A549 treated with AZD2906 at 1 μM for 4 hours (cell line): ENCODE measurements around the gene DIAPH1. TPM values are rescaled to one million over a fixed set of nuclear protein-coding genes. Genes with fewer than 3 reads are reported as not detected.

Source experiments
- total RNA-seq: library from RNA; stranded (reverse); fragments of 200-300 nt; extraction: Qiagen RNA extraction; gene quantifications from 5 replicates; pipeline ENCODE4 v1.2.3, GENCODE V29; 2022

Gene DIAPH1
- 87.8 to 96.8 TPM (median 93.1 TPM) in 5 replicates for total RNA-seq

DNA sequence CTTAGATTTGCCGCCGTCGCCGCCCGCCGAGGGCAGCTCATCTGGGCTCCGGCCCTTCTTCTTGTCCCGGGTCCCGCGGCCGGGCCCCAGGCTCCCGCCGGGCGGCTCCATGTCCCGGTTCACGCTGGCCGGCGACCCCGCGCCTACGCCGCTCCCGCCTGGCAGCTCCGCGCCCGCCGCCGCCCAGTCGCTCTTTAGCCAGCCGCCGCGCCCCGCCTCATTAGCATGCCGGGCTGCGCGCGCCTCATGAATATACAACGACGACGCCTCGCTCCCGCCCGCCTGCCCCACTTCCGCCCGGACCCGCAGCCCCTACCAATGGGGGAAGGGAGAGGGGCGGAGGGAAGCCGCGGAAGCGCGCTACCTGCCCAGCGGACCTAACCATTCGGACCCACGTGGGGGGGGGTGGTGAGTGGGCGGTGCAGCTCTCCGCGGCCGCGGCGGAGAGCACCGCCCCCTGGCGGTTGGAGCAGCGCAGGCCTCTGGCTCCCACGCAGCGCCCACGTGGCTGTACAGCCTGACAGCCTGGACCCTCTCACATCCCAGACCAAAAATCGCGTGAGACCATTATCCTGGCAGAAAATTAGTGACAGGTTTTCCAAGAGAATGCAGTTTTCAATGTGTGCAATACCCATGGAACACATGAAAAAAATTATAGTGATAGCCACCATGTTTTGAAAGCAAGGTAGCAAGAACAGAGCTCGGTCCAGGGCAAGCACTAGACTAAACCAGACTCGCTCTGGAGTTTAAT, at the start of gene DIAPH1:
TSS of gene DIAPH1 (minus strand) at position 197 of the 751 bp plus-strand sequence. CDS start at position 111, 86 bp downstream.

DNA sequence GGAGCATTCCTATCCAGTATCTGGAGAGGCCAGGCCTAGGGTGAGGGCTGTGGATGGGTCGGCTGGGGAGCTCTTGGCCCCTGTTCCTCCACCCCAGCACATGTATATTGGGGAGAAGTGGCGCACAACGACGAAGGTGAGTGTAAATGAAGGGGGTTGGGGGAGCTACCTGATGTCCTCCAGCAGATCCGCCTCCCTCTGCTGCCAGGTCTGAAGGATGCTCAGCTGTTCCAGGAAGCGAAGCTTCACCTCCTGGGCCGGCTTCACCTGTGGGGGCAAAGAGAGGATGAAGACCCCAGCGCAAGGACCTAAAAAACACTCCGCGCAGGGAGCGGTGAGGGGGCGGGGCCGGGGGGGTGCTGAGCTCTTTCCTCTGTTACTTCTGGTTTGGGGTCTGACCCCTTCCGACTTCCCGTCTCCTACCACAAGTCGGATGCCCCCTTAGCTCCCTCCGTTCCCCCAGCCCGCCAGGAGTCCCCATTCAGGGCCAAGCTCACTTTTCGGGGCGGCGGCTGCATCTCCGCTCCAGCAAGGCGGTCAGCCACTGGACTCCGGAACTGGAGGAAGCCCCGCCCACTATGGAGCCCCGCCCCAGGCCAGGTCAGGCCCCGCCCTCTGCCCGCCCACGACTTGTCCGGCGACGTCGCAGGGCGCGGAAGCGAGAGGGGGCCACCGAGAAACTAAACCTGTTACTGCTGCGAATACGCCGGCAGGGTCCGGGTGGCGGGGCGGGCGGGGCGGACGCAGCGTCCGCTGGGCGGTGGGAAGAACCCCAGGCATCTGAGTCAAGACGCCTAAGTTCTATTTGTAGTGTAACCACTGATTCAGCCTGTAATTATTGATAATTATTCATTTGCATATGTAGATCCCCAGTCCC, 32.3 kb upstream of the DIAPH1 start, which contains the start of gene FCHSD1:
TSS of gene FCHSD1 (minus strand) at position 568 of the 877 bp plus-strand sequence. CDS start at position 518, 50 bp downstream.

GRCh38 chr5:141636413-141637122, 17.8 kb upstream of the DIAPH1 start, which contains the start of the genes HDAC3 and RELL2:
HDAC3 (minus strand) TSS chr5:141636849; CDS start chr5:141636790, 59 bp downstream.
RELL2 (plus strand) TSS chr5:141636997; CDS start chr5:141638226, 1,229 bp downstream.

DNA sequence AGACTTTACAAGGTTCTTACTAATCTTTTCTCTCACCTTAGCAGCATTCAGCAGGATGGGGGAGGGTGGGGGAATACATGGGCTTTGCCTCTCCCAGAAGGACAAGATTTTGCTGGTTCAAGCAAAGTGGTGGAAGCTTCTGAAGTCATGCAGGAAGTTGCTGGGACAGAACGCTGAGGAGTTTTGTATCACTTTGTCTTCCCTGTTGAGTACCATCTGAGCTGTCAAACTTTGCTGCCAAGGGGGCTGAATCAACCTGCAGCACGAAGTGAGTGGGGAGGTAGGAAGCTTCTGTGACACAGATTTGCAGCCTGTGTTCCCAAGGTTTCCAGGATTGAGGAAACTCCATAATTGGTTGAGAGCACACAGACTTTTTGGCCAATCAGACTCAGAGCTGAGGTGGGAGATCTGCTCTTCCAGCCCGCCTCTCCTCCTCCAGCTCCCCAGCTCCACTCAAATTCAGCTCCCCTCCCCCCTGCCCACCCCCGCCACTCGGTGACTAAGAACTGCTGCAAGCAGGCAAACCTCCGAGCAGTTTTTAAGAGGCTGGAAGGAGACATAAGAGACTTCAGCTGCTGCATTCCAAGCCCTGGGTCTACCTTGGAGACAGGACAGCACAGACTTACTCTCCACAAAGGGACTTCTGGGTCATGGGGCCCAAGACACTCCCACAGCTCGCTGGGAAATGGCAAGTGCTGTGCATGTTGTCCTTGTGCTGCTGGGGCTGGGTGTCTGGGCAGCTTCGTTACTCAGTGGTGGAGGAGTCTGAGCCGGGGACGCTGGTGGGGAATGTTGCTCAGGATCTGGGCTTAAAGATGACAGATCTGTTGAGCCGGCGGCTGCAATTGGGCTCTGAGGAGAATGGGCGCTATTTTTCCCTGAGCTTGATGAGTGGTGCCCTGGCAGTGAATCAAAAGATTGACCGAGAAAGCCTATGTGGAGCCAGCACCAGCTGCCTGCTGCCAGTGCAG, 129.9 kb downstream of the DIAPH1 start, which contains the start of gene PCDHGC5:
TSS of gene PCDHGC5 (plus strand) at position 491 of the 971 bp plus-strand sequence. CDS start at position 651, 160 bp downstream.

DNA sequence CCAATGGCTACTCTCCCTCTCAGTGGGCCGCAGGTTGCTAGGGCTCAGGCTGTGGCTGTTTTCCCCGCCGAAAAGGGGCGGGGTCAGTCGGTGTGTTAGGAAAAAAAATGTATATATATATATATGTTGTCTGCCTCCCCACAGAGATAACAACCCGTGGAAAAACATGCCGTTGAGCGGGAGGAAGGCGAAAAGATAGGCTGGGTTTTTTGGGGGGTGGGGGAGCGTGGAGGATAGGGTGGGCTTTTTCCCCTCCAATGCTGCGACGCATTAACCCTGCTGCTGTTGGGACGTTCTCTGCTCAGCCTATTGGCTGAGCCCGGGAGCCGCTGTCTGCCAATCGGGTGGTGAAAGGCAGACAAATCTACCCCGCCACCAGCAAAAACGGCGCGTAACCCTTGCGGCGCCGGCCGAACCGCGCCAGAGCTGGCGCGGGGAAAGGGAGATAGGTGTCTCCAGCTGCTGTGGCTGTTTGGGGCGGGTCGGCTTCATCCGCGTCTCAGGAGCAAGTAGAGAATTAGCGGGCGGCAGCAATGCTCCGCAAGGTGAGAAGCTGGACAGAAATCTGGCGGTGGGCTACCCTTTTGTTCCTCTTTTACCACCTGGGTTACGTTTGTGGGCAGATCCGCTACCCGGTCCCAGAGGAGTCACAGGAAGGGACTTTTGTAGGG, 134.0 kb downstream of the DIAPH1 start, which contains the start of gene PCDHGC4:
TSS of gene PCDHGC4 (plus strand) at position 390 of the 671 bp plus-strand sequence. CDS start at position 534, 144 bp downstream.

GRCh38 chr5:141475625-141476131, 143.1 kb downstream of the DIAPH1 start, which contains the start of gene PCDHGC3:
PCDHGC3 (plus strand) TSS chr5:141475966; CDS start chr5:141476117, 151 bp downstream.

Other genes with a start within 250 kb of the DIAPH1 start
- gene PCDHGB3, start 248.8 kb downstream of the DIAPH1 start, total RNA-seq, result 0.11 to 0.23 TPM (median 0.14 TPM) in 5 replicates
- 0.11 to 0.28 TPM (median 0.24 TPM) in 5 replicates for gene PCDHGA6, start 245.1 kb downstream of the DIAPH1 start, total RNA-seq
- 0.71 to 1.2 TPM (median 0.76 TPM) in 5 replicates for gene PCDHGA7, start 236.3 kb downstream of the DIAPH1 start, total RNA-seq
- gene PCDHGB4, start 231.3 kb downstream of the DIAPH1 start, total RNA-seq, result 0.81 to 1.0 TPM (median 0.92 TPM) in 5 replicates
- 0.02 to 0.03 TPM (median 0.02 TPM) in 4 of 5 replicates, not detected in the other for gene PCDHGA8, start 226.4 kb downstream of the DIAPH1 start, total RNA-seq
- 1.9 to 2.5 TPM (median 2.2 TPM) in 5 replicates for gene PCDHGB5, start 221.1 kb downstream of the DIAPH1 start, total RNA-seq
- gene PCDHGA9, start 216.2 kb downstream of the DIAPH1 start, total RNA-seq, result 0.03 to 0.05 TPM (median 0.05 TPM) in 5 replicates
- 0.09 to 0.13 TPM (median 0.10 TPM) in 5 replicates for gene PCDHGB6, start 211.0 kb downstream of the DIAPH1 start, total RNA-seq
- gene PCDHGA10, start 206.0 kb downstream of the DIAPH1 start, total RNA-seq, result 0.02 to 0.03 TPM in 2 of 5 replicates, not detected in the others
- gene PCDHGB7, start 201.3 kb downstream of the DIAPH1 start, total RNA-seq, result 0.03 to 0.13 TPM (median 0.07 TPM) in 3 of 5 replicates, not detected in the others
- not detected in 5 replicates for gene PCDHGA11, start 197.9 kb downstream of the DIAPH1 start, total RNA-seq
- 0.01 TPM in 1 of 5 replicates, not detected in the others for gene PCDHGA12, start 188.5 kb downstream of the DIAPH1 start, total RNA-seq
- 5.0 to 6.6 TPM (median 5.7 TPM) in 5 replicates for gene PCDHGC3, start 143.0 kb downstream of the DIAPH1 start, total RNA-seq
- gene PCDHGC4, start 134.0 kb downstream of the DIAPH1 start, total RNA-seq, result 0.02 to 0.07 TPM in 2 of 5 replicates, not detected in the others
- gene PCDHGC5, start 129.9 kb downstream of the DIAPH1 start, total RNA-seq, result 0.02 to 0.03 TPM in 2 of 5 replicates, not detected in the others
- gene HDAC3, start 17.8 kb upstream of the DIAPH1 start, total RNA-seq, result 44.8 to 50.8 TPM (median 47.2 TPM) in 5 replicates
- 4.0 to 5.2 TPM (median 4.6 TPM) in 5 replicates for gene RELL2, start 18.0 kb upstream of the DIAPH1 start, total RNA-seq
- 6.8 to 10.3 TPM (median 9.6 TPM) in 5 replicates for gene FCHSD1, start 32.4 kb upstream of the DIAPH1 start, total RNA-seq
- 3.3 to 4.8 TPM (median 4.1 TPM) in 5 replicates for gene ARAP3, start 63.2 kb upstream of the DIAPH1 start, total RNA-seq